HepG2 (cell line): ENCODE measurements around the gene AP1AR. TPM values are rescaled to one million over a fixed set of nuclear protein-coding genes. Genes with fewer than 3 reads are reported as not detected.

Experiments
- ATAC-seq: fragments of 200-7000 bp; cut with Tn5 transposase; 3 replicates; pipeline ENCODE4 v1.9.1; 2020; ENCODE audit warnings: mild to moderate bottlenecking, moderate library complexity
- BruUV-seq: library from RNA; stranded (reverse); fragments of 400-500 nt; replicated peaks from 2 replicates; lab custom pipeline; 2021; lab: Mats Ljungman, UMichigan
- CTCF ChIA-PET: fragments of 300-600 bp; formaldehyde crosslinking; extraction: SDS; loops from one replicate; lab custom pipeline; 2021; ENCODE audit warnings: low total read pairs, inconsistent platforms, low intra/inter-chr PET ratio; lab: Yijun Ruan, JAX
- POLR2A ChIA-PET: fragments of 350-600 bp; sonication (Branson Sonifier 250); formaldehyde crosslinking; loops from one replicate; lab custom pipeline; 2020; ENCODE audit warnings: antibody characterized with exemption, inconsistent platforms; lab: Yijun Ruan, JAX
- DNase-seq: peaks from one replicate; pipeline ENCODE4 v3.0.0-alpha.2; 2015; ENCODE audit warnings: low spot score
- FAIRE-seq: peaks from 3 replicates; lab custom pipeline; 2011; peaks lifted over from hg19 to GRCh38; lab: Jason Lieb, UNC
- H2AFZ ChIP-seq: one replicate; pipeline ENCODE4 v1.6.1; 2011; ENCODE audit warnings: low read length, inconsistent platforms
- H3K27ac ChIP-seq: fragments of 300-600 bp; 3 replicates; pipeline ENCODE4 v1.8.0; 2011; ENCODE audit warnings: mixed run types, mild to moderate bottlenecking, mixed read lengths, low read length, inconsistent platforms; ENCODE audit not compliant: insufficient read depth; ENCODE audit errors: extremely low read length
- H3K27me3 ChIP-seq, 2 experiments: fragments of 200-600 bp in 1 of 2; 2 replicates in 1 of 2; 3 replicates in 1 of 2; pipeline versions ENCODE4 v1.6.0 to v1.8.0; 2011; ENCODE audit warnings: low read length in 2 of 2, mild to moderate bottlenecking in 2 of 2, moderate library complexity in 2 of 2, inconsistent platforms in 1 of 2; ENCODE audit not compliant: insufficient read depth in 2 of 2, control insufficient read depth in 1 of 2
- H3K36me3 ChIP-seq, 2 experiments: fragments of 200-600 bp in 1 of 2; replicated peaks in 1 of 2; 2 replicates in 1 of 2; 3 replicates in 1 of 2; pipeline versions ENCODE4 v1.5.1 to v1.8.0; 2011; ENCODE audit warnings: low read length in 2 of 2, inconsistent platforms in 1 of 2; ENCODE audit not compliant: insufficient read depth in 2 of 2, control insufficient read depth in 1 of 2
- H3K4me1 ChIP-seq: 2 replicates; pipeline ENCODE4 v1.5.1; 2012; ENCODE audit warnings: low read length, inconsistent platforms; ENCODE audit not compliant: insufficient read depth
- H3K4me2 ChIP-seq: 2 replicates; pipeline ENCODE4 v1.6.0; 2011; ENCODE audit warnings: low read depth, low read length, inconsistent platforms
- H3K4me3 ChIP-seq, 3 experiments: fragments of 200-600 bp in 1 of 3; sonication (generic), shearing (Covaris generic) in 1 of 3; replicated peaks in 1 of 3; 2 replicates each; pipeline ENCODE4 v1.5.1; 2011 to 2016; ENCODE audit warnings: low read length in 3 of 3, inconsistent platforms in 2 of 3, low read depth in 2 of 3, mild to moderate bottlenecking in 2 of 3, control low read depth in 1 of 3, mixed read lengths in 1 of 3; ENCODE audit not compliant: insufficient read depth in 1 of 3
- H3K79me2 ChIP-seq: one replicate; pipeline ENCODE4 v1.6.1; 2011; ENCODE audit warnings: low read length, inconsistent platforms; ENCODE audit not compliant: insufficient read depth
- H3K9ac ChIP-seq: 2 replicates; pipeline ENCODE4 v1.6.0; 2011; ENCODE audit warnings: mild to moderate bottlenecking, low read depth, low read length, inconsistent platforms; ENCODE audit not compliant: insufficient read depth
- H3K9me3 ChIP-seq: 2 replicates; pipeline ENCODE4 v1.5.1; 2012; ENCODE audit warnings: mild to moderate bottlenecking, low read length
- H4K20me1 ChIP-seq: 2 replicates; pipeline ENCODE4 v1.6.0; 2011; ENCODE audit warnings: inconsistent platforms, mild to moderate bottlenecking, low read length, moderate library complexity; ENCODE audit not compliant: insufficient read depth
- FOXA3 ChIP-seq: IDR thresholded peaks from 2 replicates; pipeline ENCODE4 v1.6.1; 2016; ENCODE audit warnings: missing genetic modification reagents, missing compliant biosample characterization
- GATAD2A ChIP-seq: IDR thresholded peaks from 2 replicates; pipeline ENCODE4 v1.6.1; 2016
- GZF1 ChIP-seq: sonication (generic); formaldehyde crosslinking; IDR thresholded peaks from 2 replicates; pipeline ENCODE4 v1.5.1; 2020; ENCODE audit warnings: mild to moderate bottlenecking, missing genetic modification reagents
- HNRNPK ChIP-seq: fragments of 200-400 bp; formaldehyde crosslinking; IDR thresholded peaks from 2 replicates; pipeline ENCODE4 v1.6.1; 2018; ENCODE audit warnings: low read length, low read depth, moderate library complexity, mild to moderate bottlenecking; ENCODE audit not compliant: poor library complexity, severe bottlenecking
- MAFF ChIP-seq: IDR thresholded peaks from 2 replicates; pipeline ENCODE4 v1.6.1; 2011; ENCODE audit warnings: low read depth, low read length, improper control_type of control experiment
- RFXANK ChIP-seq: IDR thresholded peaks from 2 replicates; pipeline ENCODE4 v1.6.1; 2016
- TMF1 ChIP-seq: sonication (generic); formaldehyde crosslinking; IDR thresholded peaks from 2 replicates; pipeline ENCODE4 v1.8.1; 2022; ENCODE audit warnings: low read depth, missing genetic modification reagents
- YEATS4 ChIP-seq: sonication (generic); formaldehyde crosslinking; IDR thresholded peaks from 2 replicates; pipeline ENCODE4 v1.4.0; 2020; ENCODE audit warnings: missing genetic modification reagents, borderline replicate concordance
- ZBTB3 ChIP-seq: sonication (generic); formaldehyde crosslinking; IDR thresholded peaks from 2 replicates; pipeline ENCODE4 v1.4.0; 2020; ENCODE audit warnings: low read depth, mild to moderate bottlenecking, moderate library complexity, missing genetic modification reagents, borderline replicate concordance
- ZFP90 ChIP-seq: sonication (generic); formaldehyde crosslinking; IDR thresholded peaks from 2 replicates; pipeline ENCODE4 v1.8.0; 2022; ENCODE audit warnings: missing genetic modification reagents, mild to moderate bottlenecking, inconsistent platforms, borderline replicate concordance
- ZKSCAN1 ChIP-seq: fragments of 150-350 bp; IDR thresholded peaks from 2 replicates; pipeline ENCODE4 v1.6.1; 2014; ENCODE audit warnings: low read length
- ZNF260 ChIP-seq: sonication (generic); formaldehyde crosslinking; IDR thresholded peaks from 2 replicates; pipeline ENCODE4 v1.4.0; 2020; ENCODE audit warnings: missing genetic modification reagents, low read depth, mild to moderate bottlenecking, borderline replicate concordance
- WGBS: methylation state at CpG from one replicate; pipeline ENCODE4 v1.1.6; 2017; ENCODE audit warnings: low lambda C conversion rate; 5-methylcytosine and 5-hydroxymethylcytosine counted together
- in situ Hi-C: cut with HindIII; loops from 2 replicates; pipeline ENCODE4 v1.10.0; 2017; ENCODE audit warnings: low pct_unique_long_range_greater_than_20kb; ENCODE audit not compliant: extremely low pct_ligation_motif_present
- intact Hi-C: fragments of 100-400 bp; cut with micrococcal nuclease; formaldehyde crosslinking; loops from one replicate; pipeline ENCODE4 v1.10.0; 2022; ENCODE audit not compliant: unreplicated experiment
- polyA plus RNA-seq, 8 experiments: library from polyadenylated mRNA; depleted of rRNA in 3 of 8; stranded (reverse) in 7 of 8; unstranded in 1 of 8; fragments of >200 nt; fragmentation: Illumina TruSeq in 4 of 8; extraction: Trizol in 4 of 8; gene quantifications; 2 replicates each; pipeline versions ENCODE4 v1.2.1 to v1.2.3, GENCODE V29; 2011 to 2016; ENCODE audit warnings: low read depth in 4 of 8, missing spikeins in 1 of 8, mixed read lengths in 1 of 8; ENCODE audit not compliant: insufficient read depth in 1 of 8
- total RNA-seq, 5 experiments: library from RNA; depleted of rRNA; stranded (reverse); fragments of >200 nt; fragmentation: Illumina TruSeq; extraction: Trizol; gene quantifications; 2 replicates each; pipeline ENCODE4 v1.2.3, GENCODE V29; 2016; ENCODE audit warnings: low read depth in 1 of 5
- TF ChIP-seq, protein P1 (sequence below): sonication (generic); formaldehyde crosslinking; IDR thresholded peaks from 2 replicates; pipeline ENCODE4 v1.4.0; 2020; ENCODE audit warnings: mild to moderate bottlenecking, missing genetic modification reagents
- TF ChIP-seq, protein P2 (sequence below): sonication (generic); formaldehyde crosslinking; IDR thresholded peaks from 2 replicates; pipeline ENCODE4 v1.4.0; 2020; ENCODE audit warnings: mild to moderate bottlenecking, missing genetic modification reagents
- TF ChIP-seq, protein P3 (sequence below): sonication (generic); formaldehyde crosslinking; IDR thresholded peaks from 2 replicates; pipeline ENCODE4 v1.5.0; 2020; ENCODE audit warnings: missing genetic modification reagents
- TF ChIP-seq, protein P4 (sequence below): sonication (generic); formaldehyde crosslinking; IDR thresholded peaks from 2 replicates; pipeline ENCODE4 v1.9.0; 2021; ENCODE audit warnings: mild to moderate bottlenecking, missing genetic modification reagents

The AP1AR gene
- total and polyA plus RNA-seq, 2 of the 13 experiments (the other 11 are each of a cell fraction or from before 2014, with no cell fraction given): 24.9 to 39.9 TPM

DNA sequence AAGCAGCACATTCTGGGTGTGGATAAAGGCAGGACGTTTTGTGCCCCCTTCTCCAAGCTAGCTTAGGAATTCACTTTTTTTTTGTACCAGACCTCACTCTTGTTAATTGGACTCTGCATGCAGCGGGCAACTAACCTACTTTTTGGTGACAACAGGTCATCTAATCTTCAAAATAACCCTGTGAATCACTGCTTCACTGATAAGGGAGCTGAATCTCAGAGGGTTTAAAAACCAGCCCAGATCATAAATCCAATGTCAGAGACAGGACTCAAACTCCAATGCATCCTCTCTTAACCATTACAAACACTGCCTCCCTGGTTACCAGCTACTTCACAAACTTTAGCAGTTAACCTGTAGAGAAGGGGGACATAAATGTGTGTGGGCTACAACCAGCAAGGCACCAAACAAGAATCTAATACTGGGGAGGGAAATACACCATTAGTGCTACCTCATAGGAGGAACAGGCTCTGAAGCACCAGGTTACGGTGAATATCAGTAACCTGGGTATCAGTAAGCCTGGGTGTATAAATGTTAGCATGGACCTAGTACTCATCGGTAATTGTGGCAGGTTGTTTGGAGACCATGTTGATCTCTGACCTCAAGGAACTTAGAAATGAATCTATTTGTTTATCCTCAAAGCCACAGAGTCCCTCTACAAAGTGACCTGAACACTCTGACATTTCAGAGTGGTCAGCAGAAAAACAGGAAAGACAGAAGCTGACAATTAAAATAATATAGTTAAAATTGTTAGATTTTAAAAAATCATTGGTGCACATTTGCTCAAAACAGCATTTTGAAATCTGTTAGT lies 51.5 kb downstream of the AP1AR start (continued):
- TF ChIP-seq FOXA3 (CRISPR knock-in tag) (peak; percentile 77), YEATS4 (no peak), GATAD2A (CRISPR knock-in tag) (peak; percentile 73), TMF1 (CRISPR knock-in tag) (no peak), GZF1 (CRISPR knock-in tag) (no peak), ZKSCAN1 (no peak), RFXANK (CRISPR knock-in tag) (no peak), MAFF (peak; percentile 79), ZBTB3 (CRISPR knock-in tag) (no peak), ZFP90 (no peak)
- TF ChIP-seq, protein P1, sequence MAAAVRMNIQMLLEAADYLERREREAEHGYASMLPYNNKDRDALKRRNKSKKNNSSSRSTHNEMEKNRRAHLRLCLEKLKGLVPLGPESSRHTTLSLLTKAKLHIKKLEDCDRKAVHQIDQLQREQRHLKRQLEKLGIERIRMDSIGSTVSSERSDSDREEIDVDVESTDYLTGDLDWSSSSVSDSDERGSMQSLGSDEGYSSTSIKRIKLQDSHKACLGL: no peak
- TF ChIP-seq, protein P2, sequence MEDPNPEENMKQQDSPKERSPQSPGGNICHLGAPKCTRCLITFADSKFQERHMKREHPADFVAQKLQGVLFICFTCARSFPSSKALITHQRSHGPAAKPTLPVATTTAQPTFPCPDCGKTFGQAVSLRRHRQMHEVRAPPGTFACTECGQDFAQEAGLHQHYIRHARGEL (CRISPR knock-in tag): no peak
- TF ChIP-seq, protein P3, sequence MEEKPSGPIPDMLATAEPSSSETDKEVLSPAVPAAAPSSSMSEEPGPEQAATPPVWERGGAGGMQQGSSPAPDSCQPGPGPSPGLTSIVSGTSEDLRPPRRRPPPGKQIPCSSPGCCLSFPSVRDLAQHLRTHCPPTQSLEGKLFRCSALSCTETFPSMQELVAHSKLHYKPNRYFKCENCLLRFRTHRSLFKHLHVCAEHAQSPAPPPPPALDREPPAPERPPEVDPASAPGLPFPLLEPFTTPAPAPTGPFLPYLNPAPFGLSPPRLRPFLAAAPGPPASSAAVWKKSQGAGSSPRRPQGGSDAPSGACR (CRISPR knock-in tag): no peak
- TF ChIP-seq, all 625 proteins: peak for 38

DNA sequence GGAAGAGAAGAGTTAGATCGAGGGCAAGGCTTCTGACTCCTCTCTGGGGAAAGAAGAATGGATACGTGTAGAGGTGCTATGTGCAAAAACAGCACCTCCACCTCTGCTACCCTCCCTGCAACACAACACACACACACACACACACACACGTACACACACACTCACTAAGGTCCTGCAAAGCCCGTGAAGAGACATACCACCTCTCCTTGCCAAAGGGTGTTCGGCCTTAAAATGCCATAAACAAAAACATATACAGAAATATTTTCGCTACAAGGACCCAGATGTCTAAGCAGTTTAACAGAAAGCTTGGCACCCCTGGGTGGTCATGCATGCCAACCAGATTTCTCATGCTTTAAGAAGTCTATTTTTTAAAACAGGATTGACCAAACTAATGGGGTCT lies 52.6 kb downstream of the AP1AR start:
- Histone ChIP-seq H3K9me3 (no peaks in the 10 kb centered on the region), H3K79me2 (no peaks in the 10 kb centered on the region), H3K9ac (peak overlapping the region; percentile 41; the same call in 1 of the 2 replicates), H3K36me3 (no peaks in the 10 kb centered on the region), H2AFZ (no peak overlapping the region), H3K4me3 (peak overlapping the region; percentile 56 to 83 (median 81)), H3K27ac (no peak overlapping the region), H3K27me3 (no peaks in the 10 kb centered on the region; a peak in 2 of 5 replicates), H3K4me1 (peaks cover 61% of the 10 kb centered on the region), H3K4me2 (peak overlapping the region; percentile 80), H4K20me1 (no peaks in the 10 kb centered on the region)
- TF ChIP-seq ZNF260 (CRISPR knock-in tag): no peak
- TF ChIP-seq, protein P4, sequence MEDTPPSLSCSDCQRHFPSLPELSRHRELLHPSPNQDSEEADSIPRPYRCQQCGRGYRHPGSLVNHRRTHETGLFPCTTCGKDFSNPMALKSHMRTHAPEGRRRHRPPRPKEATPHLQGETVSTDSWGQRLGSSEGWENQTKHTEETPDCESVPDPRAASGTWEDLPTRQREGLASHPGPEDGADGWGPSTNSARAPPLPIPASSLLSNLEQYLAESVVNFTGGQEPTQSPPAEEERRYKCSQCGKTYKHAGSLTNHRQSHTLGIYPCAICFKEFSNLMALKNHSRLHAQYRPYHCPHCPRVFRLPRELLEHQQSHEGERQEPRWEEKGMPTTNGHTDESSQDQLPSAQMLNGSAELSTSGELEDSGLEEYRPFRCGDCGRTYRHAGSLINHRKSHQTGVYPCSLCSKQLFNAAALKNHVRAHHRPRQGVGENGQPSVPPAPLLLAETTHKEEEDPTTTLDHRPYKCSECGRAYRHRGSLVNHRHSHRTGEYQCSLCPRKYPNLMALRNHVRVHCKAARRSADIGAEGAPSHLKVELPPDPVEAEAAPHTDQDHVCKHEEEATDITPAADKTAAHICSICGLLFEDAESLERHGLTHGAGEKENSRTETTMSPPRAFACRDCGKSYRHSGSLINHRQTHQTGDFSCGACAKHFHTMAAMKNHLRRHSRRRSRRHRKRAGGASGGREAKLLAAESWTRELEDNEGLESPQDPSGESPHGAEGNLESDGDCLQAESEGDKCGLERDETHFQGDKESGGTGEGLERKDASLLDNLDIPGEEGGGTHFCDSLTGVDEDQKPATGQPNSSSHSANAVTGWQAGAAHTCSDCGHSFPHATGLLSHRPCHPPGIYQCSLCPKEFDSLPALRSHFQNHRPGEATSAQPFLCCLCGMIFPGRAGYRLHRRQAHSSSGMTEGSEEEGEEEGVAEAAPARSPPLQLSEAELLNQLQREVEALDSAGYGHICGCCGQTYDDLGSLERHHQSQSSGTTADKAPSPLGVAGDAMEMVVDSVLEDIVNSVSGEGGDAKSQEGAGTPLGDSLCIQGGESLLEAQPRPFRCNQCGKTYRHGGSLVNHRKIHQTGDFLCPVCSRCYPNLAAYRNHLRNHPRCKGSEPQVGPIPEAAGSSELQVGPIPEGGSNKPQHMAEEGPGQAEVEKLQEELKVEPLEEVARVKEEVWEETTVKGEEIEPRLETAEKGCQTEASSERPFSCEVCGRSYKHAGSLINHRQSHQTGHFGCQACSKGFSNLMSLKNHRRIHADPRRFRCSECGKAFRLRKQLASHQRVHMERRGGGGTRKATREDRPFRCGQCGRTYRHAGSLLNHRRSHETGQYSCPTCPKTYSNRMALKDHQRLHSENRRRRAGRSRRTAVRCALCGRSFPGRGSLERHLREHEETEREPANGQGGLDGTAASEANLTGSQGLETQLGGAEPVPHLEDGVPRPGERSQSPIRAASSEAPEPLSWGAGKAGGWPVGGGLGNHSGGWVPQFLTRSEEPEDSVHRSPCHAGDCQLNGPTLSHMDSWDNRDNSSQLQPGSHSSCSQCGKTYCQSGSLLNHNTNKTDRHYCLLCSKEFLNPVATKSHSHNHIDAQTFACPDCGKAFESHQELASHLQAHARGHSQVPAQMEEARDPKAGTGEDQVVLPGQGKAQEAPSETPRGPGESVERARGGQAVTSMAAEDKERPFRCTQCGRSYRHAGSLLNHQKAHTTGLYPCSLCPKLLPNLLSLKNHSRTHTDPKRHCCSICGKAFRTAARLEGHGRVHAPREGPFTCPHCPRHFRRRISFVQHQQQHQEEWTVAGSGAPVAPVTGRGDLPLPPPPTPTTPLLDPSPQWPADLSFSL: peak; percentile 47; the same call in 1 of the 2 replicates
- TF ChIP-seq HNRNPK: peak; percentile 46
- FAIRE-seq (no peak), DNase-seq (no peak), ATAC-seq (no peak)
- CTCF ChIA-PET: no interaction called here
- intact Hi-C loops (no loop called here), in situ Hi-C loops (no loop called here)
- WGBS: 4% methylated on average over 6 of the region's 6 CpGs
- BruUV-seq: no TSS peak
- POLR2A ChIA-PET: interaction anchor here (2.6 kb wide), 1 partner anchor 52 kb away, joined by 8 read pairs; the partner anchor contains the start of gene AP1AR
